GM18519 (cell line): ENCODE data around the gene ADGRF1.
"Not testable (repeated sequence)": the region's sequence is repeated elsewhere in the genome, so short reads cannot be mapped to it uniquely, and the experiment has no call there.

Experiments used
- ATAC-seq: cut with Tn5 transposase; IDR thresholded peaks from one replicate; pipeline ENCODE4 v1.9.1; 2021; ENCODE audit warnings: mild to moderate bottlenecking, moderate library complexity; ENCODE audit not compliant: unreplicated experiment, low FRiP score

Gene ADGRF1

DNA sequence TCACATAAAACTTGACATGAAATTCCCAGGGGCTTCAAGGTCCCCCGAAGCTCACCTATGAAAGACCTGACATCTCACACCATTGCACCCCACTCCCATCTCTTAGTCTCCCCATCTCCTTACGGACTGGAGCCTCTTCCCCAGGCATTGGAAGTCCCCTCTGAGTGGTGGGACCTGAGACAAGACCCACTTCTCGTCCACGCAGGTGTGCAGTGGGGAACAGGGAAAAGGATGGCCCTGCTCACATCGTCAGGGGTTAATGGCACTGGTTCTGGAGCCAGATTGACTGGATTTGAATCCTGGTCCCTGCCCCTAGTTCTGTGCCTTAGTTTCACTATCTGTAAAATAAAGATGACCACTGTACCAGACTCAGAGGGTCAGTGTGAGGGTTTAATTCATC lies 15.5 kb downstream of the ADGRF1 start:
- no peak for ATAC-seq

DNA sequence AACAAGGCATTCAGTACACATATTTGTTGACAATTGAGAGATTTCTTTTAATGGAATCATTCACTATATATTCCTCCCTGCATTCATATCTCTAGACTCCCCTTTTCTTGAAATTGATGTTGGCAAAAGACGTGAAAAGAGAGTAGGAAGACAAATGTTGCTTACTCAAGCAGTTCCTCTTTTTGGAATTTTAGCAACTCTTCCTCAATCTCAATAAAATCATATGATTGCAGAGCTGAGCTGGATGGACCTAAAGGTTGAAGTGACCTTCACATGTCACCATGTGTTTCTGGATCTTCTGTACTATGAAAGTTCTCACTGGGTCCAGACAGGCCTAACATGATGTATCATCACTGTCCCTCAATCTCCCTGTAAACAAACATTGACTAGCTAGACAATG lies 18.6 kb downstream of the ADGRF1 start:
- ATAC-seq: no peak

DNA sequence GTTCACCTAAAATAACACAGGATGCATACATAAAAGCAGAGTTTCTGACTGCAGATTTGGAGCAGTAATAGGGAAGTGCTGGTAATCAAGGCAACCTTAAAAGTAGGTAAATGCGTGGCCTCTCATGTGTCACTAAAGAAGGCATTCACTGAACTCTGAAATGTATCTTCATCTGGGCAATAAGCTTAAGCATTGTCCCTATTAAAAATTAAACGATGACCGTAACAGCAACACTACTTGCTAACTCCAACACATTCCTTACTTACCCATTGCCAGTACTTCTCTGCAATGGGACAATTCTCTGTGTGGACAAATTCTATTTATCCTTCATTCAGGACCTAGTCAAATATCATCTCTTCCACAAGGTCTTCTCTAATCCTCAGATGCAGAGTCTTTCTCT lies 19.9 kb downstream of the ADGRF1 start:
- ATAC-seq: no peak

DNA sequence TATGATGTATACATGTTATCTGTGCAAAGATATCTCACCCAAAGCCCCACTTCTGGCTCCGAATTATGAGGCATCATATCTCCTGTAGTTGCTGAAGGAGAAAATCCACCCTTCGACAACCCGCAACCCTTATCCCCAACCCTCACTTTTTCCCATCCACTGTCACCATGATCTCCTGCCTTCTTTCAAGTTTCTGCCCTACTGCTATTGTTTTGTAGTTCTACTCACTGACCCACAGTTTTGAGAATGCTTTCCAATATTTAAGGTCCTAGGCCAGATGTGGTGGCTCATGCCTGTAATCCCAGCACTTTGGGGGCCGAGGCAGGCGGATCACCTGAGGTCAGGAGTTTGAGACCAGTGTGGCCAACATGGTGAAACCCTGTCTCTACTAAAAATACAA lies 22.2 kb downstream of the ADGRF1 start:
- ATAC-seq: no peak

DNA sequence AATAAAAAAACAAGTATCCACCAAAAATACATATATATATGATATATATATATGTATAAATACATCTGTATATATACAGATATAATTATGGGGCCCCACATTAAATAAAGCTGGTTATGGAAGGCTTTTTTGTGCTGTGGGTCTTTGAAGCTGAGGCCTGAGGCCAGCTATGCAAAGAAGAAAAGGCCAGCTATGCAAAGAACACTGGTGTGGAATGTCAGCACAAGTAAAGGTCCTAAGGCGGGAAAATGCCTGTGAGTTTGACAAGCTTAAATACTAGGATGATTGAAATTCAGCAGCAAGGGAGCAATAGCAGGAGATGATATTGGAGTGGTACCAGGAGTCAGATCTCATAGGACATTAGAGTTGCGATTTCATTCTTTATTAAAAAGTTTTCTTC lies 25.2 kb downstream of the ADGRF1 start:
- ATAC-seq: no peak

DNA sequence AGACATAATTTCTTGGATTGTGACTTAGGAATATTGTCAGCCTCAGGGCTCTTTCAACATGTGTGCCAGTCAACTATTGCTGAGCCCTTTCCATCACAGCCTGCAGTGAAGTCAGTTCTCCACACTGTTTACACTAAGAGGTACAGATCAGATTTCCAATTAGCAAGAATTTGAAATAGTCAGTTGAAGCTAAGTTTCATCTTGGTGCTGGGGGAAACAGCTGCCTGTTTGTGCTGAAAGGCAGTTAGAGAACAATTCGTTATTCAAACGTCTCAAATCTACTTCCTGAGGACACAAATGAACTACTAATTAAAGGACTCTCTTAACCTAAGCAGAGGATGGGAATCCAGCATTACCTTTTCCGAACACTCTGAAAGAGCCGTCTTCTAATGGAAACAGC lies 25.9 kb downstream of the ADGRF1 start:
- ATAC-seq: no peak

DNA sequence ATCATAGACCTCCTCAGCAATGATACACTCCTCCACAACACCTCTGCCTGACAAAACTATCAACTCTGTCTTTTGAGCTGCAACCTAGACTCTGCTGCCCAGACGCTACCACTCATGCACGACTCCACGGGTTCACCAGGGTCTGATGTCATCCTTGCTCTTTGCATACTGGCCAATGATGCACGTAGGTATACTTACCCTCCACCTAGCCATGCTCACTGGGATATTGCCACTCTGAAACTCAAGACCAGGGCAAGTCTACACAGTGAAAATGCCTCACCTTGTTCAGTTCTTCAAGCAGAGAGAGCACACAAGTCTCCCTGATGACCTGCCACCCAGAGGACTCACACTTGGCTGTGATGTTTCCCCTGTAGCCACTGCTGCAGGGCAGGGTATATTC lies 27.7 kb downstream of the ADGRF1 start:
- no peak for ATAC-seq

DNA sequence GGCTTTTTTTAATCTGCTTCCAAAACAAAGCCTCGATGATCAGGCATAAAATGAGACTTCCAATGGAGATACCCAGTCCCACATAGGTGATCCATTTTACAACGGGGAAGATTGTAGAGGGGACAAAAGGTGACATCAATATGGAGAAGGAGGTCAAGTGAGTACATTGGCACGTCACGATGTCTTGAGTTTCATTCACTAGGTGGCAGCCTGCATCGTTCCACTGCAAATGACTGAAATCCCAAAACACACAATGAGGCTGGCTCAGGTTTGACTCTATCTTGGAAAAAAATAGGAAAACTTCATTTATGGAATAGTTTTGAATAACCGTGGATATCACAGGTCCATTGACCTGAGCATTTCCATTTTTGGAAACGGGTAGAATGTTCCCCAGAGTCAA lies 32.5 kb downstream of the ADGRF1 start:
- no peak for ATAC-seq

DNA sequence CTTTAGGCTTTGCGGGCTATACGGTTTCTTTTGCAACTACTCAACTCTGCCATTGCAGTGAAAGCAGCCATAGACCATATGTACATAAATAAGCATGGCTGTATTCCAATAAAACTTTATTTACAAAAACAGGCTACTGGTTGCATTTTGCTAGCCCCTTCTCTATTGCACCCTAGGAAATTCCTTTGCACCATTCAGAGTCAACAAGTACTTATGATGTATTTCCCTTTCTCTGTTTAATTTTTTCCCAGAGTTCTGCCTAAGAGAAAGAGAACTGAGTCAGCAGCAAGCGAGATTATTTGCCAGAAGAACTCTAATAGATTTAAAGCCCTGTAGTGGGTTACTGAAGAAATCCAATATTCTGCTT lies 33.8 kb downstream of the ADGRF1 start:
- no peak for ATAC-seq

DNA sequence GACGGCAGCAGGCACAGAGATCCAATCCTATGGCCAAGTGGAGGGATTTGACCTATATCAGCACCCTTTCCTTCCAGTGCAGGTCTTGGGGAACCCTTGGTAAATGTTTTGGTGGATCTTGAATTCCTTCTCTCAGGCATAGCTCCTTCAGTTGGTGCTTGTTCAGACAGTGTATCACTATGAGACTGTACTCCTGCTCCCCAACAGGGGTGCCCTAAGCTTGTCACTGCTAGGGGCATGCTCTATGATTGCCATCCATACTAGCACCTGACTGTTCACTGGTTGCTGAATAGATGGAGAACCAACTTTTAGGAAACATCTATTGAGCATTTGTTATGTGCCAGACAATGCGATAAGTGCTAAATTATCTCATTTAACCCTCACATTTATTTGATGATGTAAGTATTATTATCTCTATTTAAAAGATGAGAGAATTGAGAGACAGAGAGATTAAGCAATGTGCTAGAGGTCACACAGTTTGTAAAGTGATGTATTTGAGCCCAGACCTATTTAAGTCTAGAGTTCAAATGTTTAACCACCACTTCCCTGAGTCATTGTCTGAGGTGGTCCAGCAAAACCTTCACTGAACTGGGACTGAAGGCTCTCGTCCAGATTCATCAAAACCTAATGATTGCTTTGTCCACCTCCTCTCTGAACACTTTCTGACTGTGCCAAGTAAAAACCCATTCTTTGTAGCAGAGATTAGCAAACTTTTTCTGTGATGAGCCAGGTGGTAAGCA lies 34.3 kb downstream of the ADGRF1 start:
- ATAC-seq: no peak

DNA sequence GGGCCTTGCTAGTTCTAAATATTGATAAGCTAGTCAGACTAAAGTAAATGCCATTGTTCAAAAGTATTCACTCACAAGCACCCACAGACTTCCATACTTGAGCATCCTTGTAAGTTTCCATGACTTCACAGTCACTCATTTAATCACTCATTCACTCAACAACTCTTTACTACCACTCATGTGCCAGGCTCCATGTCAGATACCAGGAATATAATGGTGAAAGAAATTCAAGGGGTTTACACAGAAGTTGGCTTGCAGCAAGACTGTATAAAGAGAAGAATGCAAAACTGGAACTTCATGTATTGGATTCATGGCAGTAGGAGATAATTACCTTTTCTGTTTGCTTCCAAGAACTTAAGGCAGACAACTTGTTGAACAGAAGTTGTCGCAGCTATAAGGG lies 36.6 kb downstream of the ADGRF1 start:
- no peak for ATAC-seq

DNA sequence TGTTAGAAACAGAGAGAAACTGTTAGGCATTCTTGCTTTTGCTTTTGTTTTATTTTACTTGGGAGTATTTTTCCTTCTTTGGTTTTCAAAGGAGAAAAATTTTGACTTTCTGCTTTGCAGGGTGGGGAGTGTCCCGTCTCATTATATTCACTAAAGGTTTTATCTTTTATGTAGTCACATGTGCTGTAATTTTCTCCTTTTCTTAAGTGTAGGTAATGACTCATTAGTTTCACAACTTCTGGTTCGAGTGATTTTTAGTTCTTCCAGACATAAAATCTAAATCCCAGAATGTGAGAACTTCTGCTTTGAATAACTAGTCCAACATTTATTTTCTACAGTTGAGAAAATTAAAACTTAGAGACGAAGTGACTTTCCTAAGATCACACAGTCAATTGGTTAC lies 37.7 kb downstream of the ADGRF1 start:
- no peak for ATAC-seq

DNA sequence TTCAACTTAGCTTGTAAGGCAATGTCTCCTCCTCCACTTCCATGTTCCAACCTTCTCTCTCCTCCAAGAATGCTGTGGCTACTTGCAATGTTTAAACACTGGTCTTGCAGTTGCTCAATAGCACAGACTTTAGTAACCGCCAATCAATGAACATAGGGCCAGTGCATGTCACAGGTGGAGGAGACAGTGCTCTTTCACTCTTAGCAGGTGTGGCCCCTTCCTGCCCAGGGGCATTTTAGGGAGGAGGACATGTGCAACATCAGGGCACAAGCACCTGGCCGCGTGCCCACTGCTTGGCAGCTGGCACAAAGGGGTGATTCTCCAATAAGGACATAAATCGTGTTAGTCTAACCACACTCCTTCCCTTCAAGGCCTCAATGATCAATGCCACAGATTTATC lies 41.3 kb downstream of the ADGRF1 start:
- no peak for ATAC-seq

DNA sequence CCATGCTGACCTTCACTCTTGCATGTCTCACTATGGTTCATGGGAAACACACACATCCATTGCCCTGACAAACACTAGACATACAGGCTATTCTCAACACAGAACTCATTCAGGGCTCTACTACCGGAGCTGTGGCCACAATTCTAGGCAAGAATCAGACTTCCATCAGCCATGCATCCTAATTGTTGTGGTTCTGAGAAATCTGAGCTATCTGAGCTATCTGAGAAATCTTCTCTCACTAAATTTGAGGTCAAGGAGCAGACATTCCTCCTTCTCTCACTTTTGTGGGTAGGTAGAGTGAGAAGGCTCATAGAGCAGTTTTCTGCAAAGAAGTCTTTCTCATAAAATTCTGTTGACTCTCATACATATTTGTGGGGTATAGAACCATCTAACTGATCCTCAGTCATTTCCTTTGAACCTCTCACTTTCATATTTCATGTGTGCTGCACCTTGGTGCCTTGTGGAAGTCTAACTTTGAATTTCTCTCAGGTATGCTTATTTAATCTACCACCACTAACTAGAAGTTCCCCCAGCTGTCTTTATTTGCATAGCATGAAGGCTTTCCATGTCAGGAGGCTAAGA lies 43.6 kb downstream of the ADGRF1 start:
- no peak for ATAC-seq

DNA sequence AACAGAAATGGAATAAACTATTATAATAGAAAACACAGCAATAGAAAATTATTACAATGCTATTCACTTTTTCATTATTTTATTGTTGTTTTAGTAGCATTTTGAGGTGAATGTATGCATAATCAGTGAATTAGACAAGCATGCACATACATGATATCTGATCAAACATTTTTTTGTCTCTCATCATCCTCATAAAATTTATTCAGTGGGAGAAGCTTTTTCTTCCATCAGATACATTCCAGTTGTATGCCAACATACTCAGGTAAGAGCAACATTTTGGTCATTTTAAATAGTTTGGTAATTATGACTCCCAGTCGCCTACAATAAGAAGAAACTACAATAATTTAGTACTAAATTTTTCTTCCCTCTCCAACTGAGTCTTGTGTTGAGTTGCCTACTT lies 44.5 kb downstream of the ADGRF1 start:
- no peak for ATAC-seq

DNA sequence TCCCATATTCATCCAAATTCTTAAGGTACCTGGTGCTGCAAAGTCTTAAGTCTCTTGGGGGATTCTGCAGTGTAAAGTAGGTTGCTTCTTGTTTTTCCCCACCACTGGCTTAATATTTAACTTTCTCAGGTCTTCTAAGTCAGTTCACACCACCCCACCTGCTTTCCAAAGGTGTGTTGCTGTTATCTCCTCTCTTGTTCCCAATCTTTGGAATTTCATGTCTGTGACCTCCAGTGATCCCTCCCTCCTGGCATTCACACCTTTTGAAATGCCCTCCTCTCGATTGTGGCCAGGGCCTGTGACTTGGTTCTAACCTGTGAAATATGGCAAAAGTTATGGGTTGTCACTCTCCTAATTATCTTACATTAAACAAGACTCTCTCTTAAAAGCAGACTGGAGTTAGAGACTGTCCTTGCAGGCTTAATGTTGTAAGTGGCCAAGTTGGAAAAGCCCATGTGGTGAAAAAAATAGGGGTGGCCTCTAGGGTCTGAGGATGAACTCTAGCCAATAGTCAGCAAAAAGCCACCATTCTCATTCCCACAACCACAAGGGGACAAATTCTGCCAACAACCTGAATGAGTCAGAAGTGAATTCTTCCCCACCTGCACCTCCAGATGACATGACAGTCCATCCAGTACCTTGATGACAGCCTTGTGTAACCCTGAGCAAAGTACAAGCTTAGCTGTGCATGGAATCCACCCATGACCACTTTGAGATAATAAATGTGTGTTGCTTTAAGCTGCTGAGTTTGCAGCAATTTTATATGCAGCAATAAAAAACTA lies 45.1 kb downstream of the ADGRF1 start:
- no peak for ATAC-seq

DNA sequence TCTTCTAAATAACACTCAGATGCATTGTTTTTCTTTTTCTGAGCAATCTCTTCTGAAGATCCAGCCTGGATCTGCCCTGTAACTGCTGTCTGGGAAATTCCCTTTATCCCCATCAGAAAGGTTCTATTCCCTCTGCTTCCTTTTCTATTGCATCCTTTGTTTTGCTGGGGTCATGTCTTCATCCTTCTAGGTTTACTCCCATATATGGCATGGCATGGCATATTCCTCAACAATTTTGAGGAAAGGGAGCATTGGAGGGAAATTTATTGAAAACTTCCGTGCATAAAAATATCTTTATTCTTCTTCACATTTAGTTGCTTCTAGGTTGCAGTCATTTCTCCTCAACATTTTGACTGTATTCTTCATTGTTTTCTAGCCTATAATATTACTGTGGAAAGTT lies 47.2 kb downstream of the ADGRF1 start:
- ATAC-seq: no peak

DNA sequence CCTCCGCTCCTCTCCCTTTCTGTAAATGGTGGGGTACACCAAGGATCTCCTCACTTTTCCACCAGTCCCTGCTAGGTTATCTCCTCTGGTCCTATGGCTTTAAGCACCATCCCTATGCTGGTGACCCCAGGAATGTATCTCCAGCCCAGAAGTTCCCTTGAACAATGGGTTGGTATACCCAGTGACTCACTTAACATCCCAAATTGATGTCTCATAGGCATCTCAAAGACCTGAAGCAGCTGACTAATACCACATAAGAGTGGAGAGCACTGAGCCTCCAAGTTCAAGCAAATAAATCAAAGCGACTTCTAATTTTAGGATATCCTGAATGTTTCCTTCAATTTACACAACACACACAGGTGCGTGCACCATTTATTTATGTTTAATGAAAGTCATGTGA lies 48.3 kb downstream of the ADGRF1 start:
- no peak for ATAC-seq

DNA sequence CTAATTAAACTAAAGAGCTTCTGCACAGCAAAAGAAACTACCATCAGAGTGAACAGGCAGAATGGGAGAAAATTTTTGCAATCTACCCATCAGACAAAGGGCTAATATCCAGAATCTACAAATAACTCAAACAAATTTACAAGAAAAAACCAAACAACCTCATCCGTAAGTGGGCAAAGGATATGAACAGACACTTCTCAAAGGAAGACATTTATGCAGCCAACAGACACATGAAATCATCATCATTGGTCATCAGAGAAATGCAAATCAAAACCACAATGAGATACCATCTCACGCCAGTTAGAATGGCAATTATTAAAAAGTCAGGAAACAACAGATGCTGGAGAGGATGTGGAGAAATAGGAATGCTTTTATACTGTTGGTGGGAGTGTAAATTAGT lies 49.7 kb downstream of the ADGRF1 start:
- ATAC-seq: not testable (repeated sequence)

DNA sequence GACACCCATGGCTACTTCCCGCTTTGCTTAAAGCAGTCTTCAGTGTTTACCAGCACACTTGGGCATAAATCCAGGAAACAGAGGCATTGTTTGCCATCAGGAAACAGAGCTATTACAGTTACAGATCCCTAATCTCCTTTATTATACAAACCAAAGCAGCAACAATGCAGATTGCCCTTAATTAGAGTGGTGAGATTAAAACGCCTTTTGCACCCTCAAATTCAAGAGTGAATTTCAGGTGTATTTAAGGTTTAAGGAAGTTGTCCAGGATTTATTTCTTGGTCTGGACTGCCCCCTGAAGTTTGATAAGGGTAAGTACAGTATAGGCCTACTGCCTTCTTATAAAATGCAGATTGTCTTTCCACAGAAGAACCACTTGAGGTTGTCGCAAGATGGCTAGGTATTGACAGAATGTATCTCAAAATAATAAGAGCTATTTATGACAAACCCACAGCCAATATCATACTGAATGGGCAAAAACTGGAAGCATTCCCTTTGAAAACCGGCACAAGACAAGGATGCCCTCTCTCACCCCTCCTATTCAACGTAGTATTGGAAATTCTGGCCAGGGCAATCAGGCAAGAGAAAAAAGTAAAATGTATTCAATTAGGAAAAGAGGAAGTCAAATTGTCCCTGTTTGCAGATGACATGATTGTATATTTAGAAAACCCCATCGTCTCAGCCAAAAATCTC lies 51.2 kb downstream of the ADGRF1 start:
- not testable (repeated sequence) for ATAC-seq

DNA sequence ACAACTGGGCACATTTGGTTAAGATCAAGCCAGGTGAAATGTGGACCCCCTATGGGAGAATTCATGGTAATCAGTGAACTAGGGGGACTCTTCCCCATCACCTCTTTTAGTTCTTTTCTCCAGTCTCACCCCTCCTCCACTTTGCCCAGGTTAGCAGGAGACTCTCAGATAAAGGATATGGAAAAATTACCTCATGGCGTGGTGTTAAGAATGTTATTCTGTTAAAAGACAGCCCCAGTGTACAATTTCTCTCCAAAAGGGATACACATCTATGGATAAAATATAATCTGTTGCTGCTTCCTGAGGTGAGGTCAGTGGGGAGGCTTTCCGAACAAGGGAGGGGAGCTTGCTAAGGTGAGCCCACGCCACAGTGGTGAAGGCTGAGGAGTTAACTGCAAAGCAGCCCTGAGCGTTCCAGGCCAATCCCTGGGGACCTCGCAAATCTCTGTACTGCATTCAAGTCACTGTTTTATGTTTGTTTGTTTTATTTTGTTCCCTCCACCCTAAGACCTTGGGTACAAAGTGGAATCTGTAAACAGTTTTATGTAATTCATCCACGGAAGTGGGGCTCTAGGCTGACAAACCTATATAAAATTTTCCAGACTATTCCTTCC lies 52.0 kb downstream of the ADGRF1 start:
- no peak for ATAC-seq
